Prostate gland (tissue), 2 donors: Measurements from ENCODE around the gene EPAS1. TPM values are rescaled to one million over a fixed set of nuclear protein-coding genes. Genes with fewer than 3 reads are reported as not detected.
A peak's percentile ranks its signal among the peaks of the same experiment; 100 is the strongest.

Experiments
- DNase-seq: peaks from one replicate; pipeline ENCODE4 v3.0.0-alpha.2; 2019; ENCODE audit warnings: low spot score
- H3K27ac ChIP-seq, 2 donors: fragments of 200-600 bp; sonication (generic); 2 replicates each; pipeline ENCODE4 v1.5.1; 2017 to 2019
- H3K27me3 ChIP-seq: fragments of 200-600 bp; sonication (generic); replicated peaks from 2 replicates; pipeline ENCODE4 v1.5.1; 2019; ENCODE audit not compliant: insufficient read depth
- H3K36me3 ChIP-seq, 2 donors: fragments of 200-600 bp; sonication (generic); 1 replicate in 1 of 2; 2 replicates in 1 of 2; pipeline versions ENCODE4 v1.5.1 to v1.8.1; 2017 to 2019
- H3K4me1 ChIP-seq: fragments of 200-600 bp; sonication (generic); replicated peaks from 2 replicates; pipeline ENCODE4 v1.5.1; 2019
- H3K4me3 ChIP-seq, 2 donors: fragments of 200-600 bp; sonication (generic); 2 replicates each; pipeline ENCODE4 v1.5.1; 2017 to 2019
- H3K9me3 ChIP-seq: fragments of 200-600 bp; sonication (generic); 2 replicates; pipeline ENCODE4 v1.5.1; 2017
- POLR2A ChIP-seq: fragments of 450-650 bp; IDR thresholded peaks from one replicate; pipeline ENCODE4 v1.6.1; 2016; ENCODE audit warnings: antibody characterized with exemption, mild to moderate bottlenecking
- POLR2AphosphoS5 ChIP-seq: sonication (generic); formaldehyde crosslinking; IDR thresholded peaks from one replicate; pipeline ENCODE4 v1.6.1; 2017; ENCODE audit warnings: antibody characterized with exemption
- WGBS: methylation state at CpG from one replicate; pipeline ENCODE4 v1.1.5; 2018; 5-methylcytosine and 5-hydroxymethylcytosine counted together
- intact Hi-C: fragments of 100-400 bp; cut with DNase I; formaldehyde crosslinking; loops from one replicate; pipeline ENCODE4 v1.14.2; 2022
- total RNA-seq, 2 donors: library from RNA; depleted of rRNA; stranded (reverse); fragments of >200 nt; gene quantifications; one replicate each; pipeline ENCODE4 v1.1.0, GENCODE V29; 2016
- TF ChIP-seq, protein P1 (sequence below), 4 experiments: fragments of 200-600 bp in 2 of 4; fragments of 450-650 bp in 2 of 4; sonication (generic) in 2 of 4; IDR thresholded peaks; 1 replicate in 3 of 4; 2 replicates in 1 of 4; pipeline ENCODE4 v1.5.1; 2016 to 2019; ENCODE audit warnings: antibody characterized with exemption in 4 of 4, mild to moderate bottlenecking in 2 of 4, moderate library complexity in 2 of 4

The EPAS1 gene
- total RNA-seq, 2 donors from 2014 or later: 109 to 356 TPM

- Histone ChIP-seq H3K9me3 (no peaks in the 10 kb centered on the region), H3K36me3 (no peaks in the 10 kb centered on the region), H3K27me3 (no peaks in the 10 kb centered on the region), H3K27ac (peak overlapping the region in 1 of 2 donors; percentile 7), H3K4me3 (no peak overlapping the region), H3K4me1 (peaks cover 21% of the 10 kb centered on the region)
- DNase-seq: no peak
- WGBS: 79% methylated on average over 5 of the region's 5 CpGs
- peak; percentile 10 for TF ChIP-seq POLR2AphosphoS5
- TF ChIP-seq, protein P1, sequence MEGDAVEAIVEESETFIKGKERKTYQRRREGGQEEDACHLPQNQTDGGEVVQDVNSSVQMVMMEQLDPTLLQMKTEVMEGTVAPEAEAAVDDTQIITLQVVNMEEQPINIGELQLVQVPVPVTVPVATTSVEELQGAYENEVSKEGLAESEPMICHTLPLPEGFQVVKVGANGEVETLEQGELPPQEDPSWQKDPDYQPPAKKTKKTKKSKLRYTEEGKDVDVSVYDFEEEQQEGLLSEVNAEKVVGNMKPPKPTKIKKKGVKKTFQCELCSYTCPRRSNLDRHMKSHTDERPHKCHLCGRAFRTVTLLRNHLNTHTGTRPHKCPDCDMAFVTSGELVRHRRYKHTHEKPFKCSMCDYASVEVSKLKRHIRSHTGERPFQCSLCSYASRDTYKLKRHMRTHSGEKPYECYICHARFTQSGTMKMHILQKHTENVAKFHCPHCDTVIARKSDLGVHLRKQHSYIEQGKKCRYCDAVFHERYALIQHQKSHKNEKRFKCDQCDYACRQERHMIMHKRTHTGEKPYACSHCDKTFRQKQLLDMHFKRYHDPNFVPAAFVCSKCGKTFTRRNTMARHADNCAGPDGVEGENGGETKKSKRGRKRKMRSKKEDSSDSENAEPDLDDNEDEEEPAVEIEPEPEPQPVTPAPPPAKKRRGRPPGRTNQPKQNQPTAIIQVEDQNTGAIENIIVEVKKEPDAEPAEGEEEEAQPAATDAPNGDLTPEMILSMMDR (IDR thresholded peaks at IDR 0.05): no peak
- intact Hi-C loops: loop anchor here (5.0 kb wide), 1 partner anchor 43 kb away; no protein-coding TSS in a partner anchor
Measured at GRCh38 chr2:46303822-46304221, 6.6 kb downstream of the EPAS1 start.

DNA sequence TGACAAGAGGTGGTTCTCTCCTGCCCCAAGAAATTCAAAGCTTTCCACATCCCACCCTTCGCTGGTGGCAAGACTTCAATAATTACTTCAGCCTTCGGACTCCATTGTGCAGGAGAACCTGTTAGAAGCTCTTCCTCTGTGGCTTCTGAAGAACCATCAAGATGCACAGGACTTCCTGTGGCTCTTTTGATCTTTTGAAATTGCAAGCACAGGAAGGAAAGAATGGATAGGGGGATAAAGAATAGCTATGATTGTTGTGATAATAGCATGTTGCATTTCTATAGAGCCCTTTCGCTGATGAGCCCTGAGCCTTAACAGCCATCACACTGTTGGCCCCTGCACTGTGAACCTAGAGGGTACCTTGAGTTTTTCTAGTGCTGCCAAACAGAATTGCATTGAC is 7.4 kb downstream of the EPAS1 start:
- Histone ChIP-seq H3K36me3 (no peaks in the 10 kb centered on the region), H3K9me3 (no peaks in the 10 kb centered on the region), H3K4me1 (peaks cover 21% of the 10 kb centered on the region), H3K27me3 (no peaks in the 10 kb centered on the region), H3K27ac (no peak overlapping the region), H3K4me3 (no peak overlapping the region)
- 92% methylated on average over 3 of the region's 3 CpGs for WGBS
- intact Hi-C loops: loop anchor here (5.0 kb wide), 1 partner anchor 43 kb away; no protein-coding TSS in a partner anchor
- no peak for DNase-seq
- no peak for TF ChIP-seq POLR2A
- no peak for TF ChIP-seq POLR2AphosphoS5
- TF ChIP-seq, protein P1 (IDR thresholded peaks at IDR 0.05): no peak

DNA sequence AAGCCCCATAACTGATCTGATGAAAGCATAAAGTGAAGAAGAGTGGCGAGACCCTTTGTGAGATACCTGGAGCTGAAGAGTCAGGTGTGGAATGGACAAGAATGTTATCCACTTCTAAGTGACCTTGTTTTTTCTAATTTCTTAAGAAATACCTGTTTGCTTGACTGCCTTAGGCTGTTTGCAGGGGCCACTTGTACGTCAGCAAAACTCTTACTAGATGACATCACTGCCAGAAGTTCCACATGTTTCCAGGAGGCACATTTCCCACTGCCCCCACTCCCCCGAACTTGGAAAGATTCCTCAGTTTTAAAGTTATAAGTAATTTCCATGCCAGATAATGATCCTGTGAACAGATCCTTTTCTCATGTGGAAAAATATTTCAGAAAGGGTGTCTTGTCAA is 8.0 kb downstream of the EPAS1 start:
- intact Hi-C loops: no loop called here
- peaks cover 21% of the 10 kb centered on the region for H3K4me1 ChIP-seq
- H3K36me3 ChIP-seq: no peaks in the 10 kb centered on the region
- H3K27ac ChIP-seq: no peak overlapping the region
- H3K27me3 ChIP-seq: no peaks in the 10 kb centered on the region
- 89% methylated on average over 3 of the region's 3 CpGs for WGBS
- DNase-seq: no peak
- H3K4me3 ChIP-seq: no peak overlapping the region
- TF ChIP-seq POLR2A: no peak
- TF ChIP-seq POLR2AphosphoS5: no peak
- TF ChIP-seq, protein P1 (IDR thresholded peaks at IDR 0.05): no peak
- H3K9me3 ChIP-seq: no peaks in the 10 kb centered on the region

DNA sequence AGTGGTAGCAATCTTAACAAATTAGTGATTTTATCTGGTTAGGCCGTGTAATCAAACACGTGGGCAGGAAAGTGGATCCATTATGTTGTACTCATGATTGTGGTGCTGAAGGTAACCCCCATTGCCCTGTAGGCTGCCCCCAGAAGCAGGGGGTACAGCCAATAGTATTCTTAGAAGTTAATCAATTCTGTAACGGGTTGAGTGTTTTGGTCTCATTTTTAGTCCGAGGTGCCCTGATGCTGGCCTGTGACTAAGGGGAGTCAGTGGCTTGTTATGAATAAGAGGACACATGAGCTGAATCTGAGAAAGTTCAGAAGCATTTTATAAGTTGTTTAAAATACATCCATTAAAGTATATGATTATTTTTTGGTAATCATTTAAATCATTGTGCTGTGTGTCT is 8.6 kb downstream of the EPAS1 start:
- peaks cover 21% of the 10 kb centered on the region for H3K4me1 ChIP-seq
- H3K27me3 ChIP-seq: no peaks in the 10 kb centered on the region
- H3K36me3 ChIP-seq: no peaks in the 10 kb centered on the region
- no peak for DNase-seq
- TF ChIP-seq POLR2A (no peak), POLR2AphosphoS5 (no peak)
- TF ChIP-seq, protein P1 (IDR thresholded peaks at IDR 0.05): no peak
- H3K27ac ChIP-seq: peak overlapping the region; percentile 8 to 55
- H3K9me3 ChIP-seq: no peaks in the 10 kb centered on the region
- intact Hi-C loops: no loop called here
- WGBS: 79% methylated on average over 4 of the region's 4 CpGs
- H3K4me3 ChIP-seq: no peak overlapping the region

GRCh38 chr2:46306330-46306751 is 9.1 kb downstream of the EPAS1 start:
- intact Hi-C loops: no loop called here
- Histone ChIP-seq H3K27ac (peak overlapping the region; percentile 8 to 55), H3K4me1 (peaks cover 21% of the 10 kb centered on the region), H3K27me3 (no peaks in the 10 kb centered on the region), H3K9me3 (no peaks in the 10 kb centered on the region), H3K36me3 (no peaks in the 10 kb centered on the region), H3K4me3 (no peak overlapping the region)
- DNase-seq: peak; percentile 41
- TF ChIP-seq POLR2AphosphoS5: peak; percentile 93
- TF ChIP-seq, protein P1 (IDR thresholded peaks at IDR 0.05): no peak
- peak; percentile 20 for TF ChIP-seq POLR2A
- WGBS: 17% methylated on average over 2 of the region's 2 CpGs
